Gastroesophageal sphincter (tissue), 3 donors: ENCODE results near the gene PRG3.

Source experiments
- CTCF ChIP-seq, 4 experiments: fragments of 200-600 bp in 2 of 4; fragments of 450-650 bp in 2 of 4; sonication (generic) in 1 of 4; IDR thresholded peaks; one replicate each; pipeline ENCODE4 v1.5.1; 2017 to 2019; ENCODE audit warnings: antibody characterized with exemption in 4 of 4, mild to moderate bottlenecking in 2 of 4, moderate library complexity in 2 of 4
- POLR2A ChIP-seq, 2 donors: fragments of 450-650 bp; IDR thresholded peaks; one replicate each; pipeline ENCODE4 v1.6.1; 2017; ENCODE audit warnings: antibody characterized with exemption in 2 of 2, mild to moderate bottlenecking in 2 of 2, moderate library complexity in 1 of 2
- POLR2AphosphoS5 ChIP-seq: sonication (generic); formaldehyde crosslinking; IDR thresholded peaks from one replicate; pipeline ENCODE4 v1.6.1; 2017; ENCODE audit warnings: antibody characterized with exemption

GRCh38 chr11:57405271-57405860 is 24.4 kb upstream of the PRG3 start:
- TF ChIP-seq POLR2A (IDR thresholded peaks at IDR 0.05): no peak
- TF ChIP-seq CTCF (IDR thresholded peaks at IDR 0.05): no peak
- TF ChIP-seq POLR2AphosphoS5: no peak
